DMS53 (cell line): ENCODE measurements around the gene APEX1.
"Not testable (repeated sequence)": the region's sequence is repeated elsewhere in the genome, so short reads cannot be mapped to it uniquely, and the experiment has no call there.

Source experiments
- DNase-seq: peaks from one replicate; lab custom pipeline; 2025; lab: John Stamatoyannopoulos, UW

APEX1 gene

GRCh38 chr14:20435582-20436362, 19.3 kb upstream of the APEX1 start, which contains the start of gene KLHL33:
Gene KLHL33 (minus strand): TSS chr14:20436166. CDS start chr14:20435811, 355 bp downstream.
- DNase-seq = no peak

- no peak for DNase-seq
Observed at GRCh38 chr14:20436363-20436755, 18.7 kb upstream of the APEX1 start.

- DNase-seq = no peak
Observed at GRCh38 chr14:20438664-20439063, 16.4 kb upstream of the APEX1 start.

- no peak for DNase-seq
Observed at GRCh38 chr14:20440465-20440864, 14.6 kb upstream of the APEX1 start.

GRCh38 chr14:20440882-20441281, 14.1 kb upstream of the APEX1 start:
- no peak for DNase-seq

GRCh38 chr14:20441461-20441860, 13.6 kb upstream of the APEX1 start:
- DNase-seq = no peak

GRCh38 chr14:20443650-20444049, 11.4 kb upstream of the APEX1 start:
- not testable (repeated sequence) for DNase-seq

GRCh38 chr14:20446889-20447288, 8.1 kb upstream of the APEX1 start:
- no peak for DNase-seq

- DNase-seq = not testable (repeated sequence)
Observed at GRCh38 chr14:20452831-20453230, 2.2 kb upstream of the APEX1 start.

- peak; percentile 80 for DNase-seq
Observed at GRCh38 chr14:20455355-20456300, 602 bp downstream of the APEX1 start.

- no peak for DNase-seq
Observed at GRCh38 chr14:20456971-20457370, 1.9 kb downstream of the APEX1 start.

- DNase-seq = no peak
Observed at GRCh38 chr14:20458031-20458789, 3.2 kb downstream of the APEX1 start.

GRCh38 chr14:20460458-20461224, 5.6 kb downstream of the APEX1 start:
- peak; percentile 65 for DNase-seq

- DNase-seq = peak; percentile 97
Observed at GRCh38 chr14:20461225-20462141, 6.5 kb downstream of the APEX1 start, which contains the start of gene PIP4P1. Gene PIP4P1 (minus strand): TSS chr14:20461434. CDS start chr14:20461325, 109 bp downstream.

- no peak for DNase-seq
Observed at GRCh38 chr14:20468764-20469241, 13.8 kb downstream of the APEX1 start.

GRCh38 chr14:20469242-20469889, 14.3 kb downstream of the APEX1 start, which contains the start of gene PNP:
Gene PNP (plus strand): TSS chr14:20469406. CDS start chr14:20469525, 119 bp downstream.
- DNase-seq = peak; percentile 88

- peak; percentile 51 for DNase-seq
Observed at GRCh38 chr14:20469890-20470602, 15.0 kb downstream of the APEX1 start.

GRCh38 chr14:20470603-20470901, 15.5 kb downstream of the APEX1 start:
- DNase-seq = peak; percentile 13
